Prostate gland (tissue), 2 donors: Measurements from ENCODE around the gene HTR3D. TPM values are rescaled to one million over a fixed set of nuclear protein-coding genes. Genes with fewer than 3 reads are reported as not detected.

Experiments used
- DNase-seq: peaks from one replicate; pipeline ENCODE4 v3.0.0-alpha.2; 2019; ENCODE audit warnings: low spot score
- H3K27ac ChIP-seq, 2 donors: fragments of 200-600 bp; sonication (generic); 2 replicates each; pipeline ENCODE4 v1.5.1; 2017 to 2019
- H3K27me3 ChIP-seq: fragments of 200-600 bp; sonication (generic); replicated peaks from 2 replicates; pipeline ENCODE4 v1.5.1; 2019; ENCODE audit not compliant: insufficient read depth
- H3K36me3 ChIP-seq, 2 donors: fragments of 200-600 bp; sonication (generic); 1 replicate in 1 of 2; 2 replicates in 1 of 2; pipeline versions ENCODE4 v1.5.1 to v1.8.1; 2017 to 2019
- H3K4me1 ChIP-seq: fragments of 200-600 bp; sonication (generic); replicated peaks from 2 replicates; pipeline ENCODE4 v1.5.1; 2019
- H3K4me3 ChIP-seq, 2 donors: fragments of 200-600 bp; sonication (generic); 2 replicates each; pipeline ENCODE4 v1.5.1; 2017 to 2019
- H3K9me3 ChIP-seq: fragments of 200-600 bp; sonication (generic); 2 replicates; pipeline ENCODE4 v1.5.1; 2017
- CTCF ChIP-seq, 4 experiments: fragments of 200-600 bp in 2 of 4; fragments of 450-650 bp in 2 of 4; sonication (generic) in 2 of 4; IDR thresholded peaks; 1 replicate in 3 of 4; 2 replicates in 1 of 4; pipeline ENCODE4 v1.5.1; 2016 to 2019; ENCODE audit warnings: antibody characterized with exemption in 4 of 4, mild to moderate bottlenecking in 2 of 4, moderate library complexity in 2 of 4
- POLR2A ChIP-seq: fragments of 450-650 bp; IDR thresholded peaks from one replicate; pipeline ENCODE4 v1.6.1; 2016; ENCODE audit warnings: antibody characterized with exemption, mild to moderate bottlenecking
- POLR2AphosphoS5 ChIP-seq: sonication (generic); formaldehyde crosslinking; IDR thresholded peaks from one replicate; pipeline ENCODE4 v1.6.1; 2017; ENCODE audit warnings: antibody characterized with exemption
- WGBS: methylation state at CpG from one replicate; pipeline ENCODE4 v1.1.5; 2018; 5-methylcytosine and 5-hydroxymethylcytosine counted together
- intact Hi-C: fragments of 100-400 bp; cut with DNase I; formaldehyde crosslinking; loops from one replicate; pipeline ENCODE4 v1.14.2; 2022
- total RNA-seq, 2 donors: library from RNA; depleted of rRNA; stranded (reverse); fragments of >200 nt; gene quantifications; one replicate each; pipeline ENCODE4 v1.1.0, GENCODE V29; 2016

Gene HTR3D
- total RNA-seq, 2 donors from 2014 or later, result not detected

- no peaks in the 10 kb centered on the region for H3K36me3 ChIP-seq
- TF ChIP-seq POLR2AphosphoS5 (no peak), POLR2A (no peak), CTCF (IDR thresholded peaks at IDR 0.05) (no peak)
- WGBS, result 36% methylated on average over 4 of the region's 4 CpGs
- no peak for DNase-seq
- H3K27me3 ChIP-seq, result no peaks in the 10 kb centered on the region
- no peaks in the 10 kb centered on the region for H3K9me3 ChIP-seq
- peaks cover 4% of the 10 kb centered on the region for H3K4me1 ChIP-seq
- no peak overlapping the region for H3K4me3 ChIP-seq
- intact Hi-C loops, result loop anchor here (10.0 kb wide), 1 partner anchor 243 kb away; no protein-coding TSS in a partner anchor
- H3K27ac ChIP-seq, result no peak overlapping the region
These were observed 20.2 kb upstream of the HTR3D start for GRCh38 chr3:184011230-184011876.

GRCh38 chr3:184011937-184012889 lies 19.3 kb upstream of the HTR3D start:
- peaks cover 4% of the 10 kb centered on the region for H3K4me1 ChIP-seq
- H3K27me3 ChIP-seq, result no peaks in the 10 kb centered on the region
- WGBS, result 63% methylated on average over 6 of the region's 6 CpGs
- DNase-seq, result no peak
- no peak overlapping the region for H3K27ac ChIP-seq
- no peaks in the 10 kb centered on the region for H3K9me3 ChIP-seq
- intact Hi-C loops, result loop anchor here (10.0 kb wide), 1 partner anchor 243 kb away; no protein-coding TSS in a partner anchor
- H3K36me3 ChIP-seq, result no peaks in the 10 kb centered on the region
- TF ChIP-seq POLR2A (no peak), CTCF (IDR thresholded peaks at IDR 0.05) (no peak), POLR2AphosphoS5 (no peak)
- H3K4me3 ChIP-seq, result no peak overlapping the region

- Histone ChIP-seq H3K9me3 (no peaks in the 10 kb centered on the region), H3K27ac (no peak overlapping the region), H3K4me1 (no peaks in the 10 kb centered on the region), H3K36me3 (no peaks in the 10 kb centered on the region), H3K4me3 (no peak overlapping the region), H3K27me3 (no peaks in the 10 kb centered on the region)
- intact Hi-C loops, result loop anchor here (10.0 kb wide), 1 partner anchor 239 kb away; no protein-coding TSS in a partner anchor
- WGBS, result 75% methylated on average over 10 of the region's 10 CpGs
- DNase-seq, result no peak
- TF ChIP-seq POLR2A (no peak), CTCF (IDR thresholded peaks at IDR 0.05) (no peak), POLR2AphosphoS5 (no peak)
These were observed 16.0 kb upstream of the HTR3D start for GRCh38 chr3:184015381-184016019.

GRCh38 chr3:184016169-184016570 lies 15.4 kb upstream of the HTR3D start:
- no peak for DNase-seq
- intact Hi-C loops, result loop anchor here (10.0 kb wide), 1 partner anchor 239 kb away; no protein-coding TSS in a partner anchor
- 70% methylated on average over 5 of the region's 5 CpGs for WGBS
- Histone ChIP-seq H3K4me1 (no peaks in the 10 kb centered on the region), H3K27me3 (no peaks in the 10 kb centered on the region), H3K36me3 (no peaks in the 10 kb centered on the region), H3K4me3 (no peak overlapping the region), H3K9me3 (no peaks in the 10 kb centered on the region), H3K27ac (no peak overlapping the region)
- TF ChIP-seq POLR2AphosphoS5 (no peak), POLR2A (no peak), CTCF (IDR thresholded peaks at IDR 0.05) (no peak)
